MM.1S (cell line): ENCODE measurements around the gene JTB.

Experiments used
- EZH2 ChIP-seq: fragments of 300-600 bp; sonication (generic); optimal IDR thresholded peaks from 2 replicates; pipeline ENCODE3; 2017; ENCODE audit warnings: low read depth, mild to moderate bottlenecking, antibody characterized with exemption, low read length, mixed read lengths
- EZH2phosphoT487 ChIP-seq: fragments of 300-600 bp; sonication (generic); IDR thresholded peaks from 2 replicates; pipeline ENCODE4 v1.6.1; 2018; ENCODE audit warnings: antibody characterized with exemption, low read length
- TF ChIP-seq, protein P1 (sequence below): fragments of 300-600 bp; sonication (generic); IDR thresholded peaks from 2 replicates; pipeline ENCODE4 v1.5.1; 2016; ENCODE audit warnings: antibody characterized with exemption, low read length, mixed read lengths

GRCh38 chr1:153961421-153961820 is 16.1 kb downstream of the JTB start:
- TF ChIP-seq, protein P1, sequence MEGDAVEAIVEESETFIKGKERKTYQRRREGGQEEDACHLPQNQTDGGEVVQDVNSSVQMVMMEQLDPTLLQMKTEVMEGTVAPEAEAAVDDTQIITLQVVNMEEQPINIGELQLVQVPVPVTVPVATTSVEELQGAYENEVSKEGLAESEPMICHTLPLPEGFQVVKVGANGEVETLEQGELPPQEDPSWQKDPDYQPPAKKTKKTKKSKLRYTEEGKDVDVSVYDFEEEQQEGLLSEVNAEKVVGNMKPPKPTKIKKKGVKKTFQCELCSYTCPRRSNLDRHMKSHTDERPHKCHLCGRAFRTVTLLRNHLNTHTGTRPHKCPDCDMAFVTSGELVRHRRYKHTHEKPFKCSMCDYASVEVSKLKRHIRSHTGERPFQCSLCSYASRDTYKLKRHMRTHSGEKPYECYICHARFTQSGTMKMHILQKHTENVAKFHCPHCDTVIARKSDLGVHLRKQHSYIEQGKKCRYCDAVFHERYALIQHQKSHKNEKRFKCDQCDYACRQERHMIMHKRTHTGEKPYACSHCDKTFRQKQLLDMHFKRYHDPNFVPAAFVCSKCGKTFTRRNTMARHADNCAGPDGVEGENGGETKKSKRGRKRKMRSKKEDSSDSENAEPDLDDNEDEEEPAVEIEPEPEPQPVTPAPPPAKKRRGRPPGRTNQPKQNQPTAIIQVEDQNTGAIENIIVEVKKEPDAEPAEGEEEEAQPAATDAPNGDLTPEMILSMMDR, result no peak
- TF ChIP-seq EZH2, result no peak
- TF ChIP-seq EZH2phosphoT487, result no peak
